Renal cortex interstitium (tissue), 11 donors: ENCODE data around the gene HIVEP3. TPM values are rescaled to one million over a fixed set of nuclear protein-coding genes. Genes with fewer than 3 reads are reported as not detected.

Experiments used
- DNase-seq, 11 donors: peaks; one replicate each; pipeline ENCODE4 v3.0.0-alpha.2; 2013; ENCODE audit warnings: low read depth in 9 of 11, low spot score in 4 of 11; ENCODE audit errors: extremely low read depth in 1 of 11
- polyA plus RNA-seq, 3 donors: library from polyadenylated mRNA; unstranded; fragments of 120-200 nt; gene quantifications; one replicate each; pipeline ENCODE4 v1.2.1, GENCODE V29; 2013; ENCODE audit not compliant: insufficient read length in 3 of 3

HIVEP3 gene
- polyA plus RNA-seq, 3 donors: 3.4 to 4.6 (median 4.1) TPM

- DNase-seq: no peak
Measured at GRCh38 chr1:41626146-41626545, 292.6 kb downstream of the HIVEP3 start.

DNA sequence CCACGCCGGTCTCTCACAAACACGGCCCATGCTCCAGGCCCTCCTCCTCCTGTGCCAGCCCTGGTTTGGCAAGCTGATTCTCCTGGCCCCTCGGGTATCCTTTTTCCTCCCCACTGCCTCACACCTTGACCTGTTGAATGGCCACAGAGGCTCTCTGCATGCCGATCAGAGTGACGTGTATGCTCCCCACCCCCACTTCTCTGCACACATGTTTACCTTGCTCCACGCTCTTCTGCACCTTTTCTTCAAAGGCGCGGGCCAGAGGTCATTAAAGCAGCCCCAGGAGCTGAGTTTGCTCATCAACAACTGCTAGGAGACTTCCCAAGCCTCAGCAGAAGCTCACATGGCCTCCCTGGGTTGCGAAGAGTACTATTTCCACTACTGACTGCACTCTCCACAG lies 295.0 kb downstream of the HIVEP3 start:
- DNase-seq: no peak

- DNase-seq: no peak
Measured at GRCh38 chr1:41622859-41623732, 295.6 kb downstream of the HIVEP3 start.

DNA sequence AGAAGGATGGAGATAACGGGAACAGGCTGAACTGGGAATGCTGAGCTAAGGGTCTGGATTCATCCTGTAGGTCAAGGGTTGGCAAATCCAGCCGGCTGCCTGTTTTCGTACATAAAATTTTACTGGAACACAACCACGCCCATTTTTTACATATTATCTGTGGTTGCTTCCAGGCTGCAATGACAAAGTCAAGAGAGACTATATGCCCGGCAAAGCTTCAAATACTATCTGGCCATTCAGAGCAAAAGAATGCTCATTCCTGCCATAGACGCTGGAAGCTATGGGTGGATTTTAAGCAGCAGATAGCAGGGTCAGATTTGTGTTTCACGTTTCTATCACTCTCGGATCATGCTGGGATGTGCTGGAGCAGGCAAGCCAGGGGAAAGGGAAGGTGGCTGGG lies 296.3 kb downstream of the HIVEP3 start:
- no peak for DNase-seq

DNA sequence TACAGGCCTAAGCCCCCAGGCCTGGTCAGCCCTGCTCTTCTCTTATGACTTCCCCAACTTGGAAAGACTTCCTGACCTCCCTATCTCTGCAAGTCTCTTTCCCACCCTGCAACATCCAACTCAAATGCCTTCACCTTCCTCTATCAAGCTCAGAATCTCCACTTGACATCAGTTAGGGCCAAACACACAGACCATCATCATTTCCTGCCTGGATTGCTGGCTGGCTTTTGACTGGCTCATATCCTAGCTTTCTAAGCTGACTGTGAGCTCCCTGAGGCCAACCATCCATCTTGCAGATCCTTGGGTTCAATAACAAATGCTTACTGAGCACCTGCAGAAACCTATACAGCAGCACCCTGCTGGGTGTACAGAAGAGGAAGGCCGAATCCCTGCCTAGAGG lies 296.9 kb downstream of the HIVEP3 start:
- no peak for DNase-seq

DNA sequence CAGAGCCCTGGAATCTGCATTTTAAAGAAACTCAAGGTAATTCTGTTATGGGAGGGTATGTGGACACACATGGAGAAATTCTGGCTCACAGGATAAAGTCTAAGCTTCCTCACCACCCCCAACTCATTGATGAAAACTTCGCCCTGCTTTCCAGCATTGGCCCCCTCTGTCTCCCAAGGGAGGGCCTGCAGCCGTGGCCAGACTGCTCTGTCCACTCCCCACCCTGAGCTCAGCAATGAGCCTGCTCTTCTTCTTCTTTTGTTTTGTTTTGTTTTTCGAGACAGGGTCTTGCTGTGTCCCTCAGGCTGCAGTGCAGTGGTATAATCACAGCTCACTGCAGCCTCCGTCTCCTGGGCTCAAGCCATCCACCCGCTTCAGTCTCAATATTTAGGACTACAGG lies 297.5 kb downstream of the HIVEP3 start:
- no peak for DNase-seq

DNA sequence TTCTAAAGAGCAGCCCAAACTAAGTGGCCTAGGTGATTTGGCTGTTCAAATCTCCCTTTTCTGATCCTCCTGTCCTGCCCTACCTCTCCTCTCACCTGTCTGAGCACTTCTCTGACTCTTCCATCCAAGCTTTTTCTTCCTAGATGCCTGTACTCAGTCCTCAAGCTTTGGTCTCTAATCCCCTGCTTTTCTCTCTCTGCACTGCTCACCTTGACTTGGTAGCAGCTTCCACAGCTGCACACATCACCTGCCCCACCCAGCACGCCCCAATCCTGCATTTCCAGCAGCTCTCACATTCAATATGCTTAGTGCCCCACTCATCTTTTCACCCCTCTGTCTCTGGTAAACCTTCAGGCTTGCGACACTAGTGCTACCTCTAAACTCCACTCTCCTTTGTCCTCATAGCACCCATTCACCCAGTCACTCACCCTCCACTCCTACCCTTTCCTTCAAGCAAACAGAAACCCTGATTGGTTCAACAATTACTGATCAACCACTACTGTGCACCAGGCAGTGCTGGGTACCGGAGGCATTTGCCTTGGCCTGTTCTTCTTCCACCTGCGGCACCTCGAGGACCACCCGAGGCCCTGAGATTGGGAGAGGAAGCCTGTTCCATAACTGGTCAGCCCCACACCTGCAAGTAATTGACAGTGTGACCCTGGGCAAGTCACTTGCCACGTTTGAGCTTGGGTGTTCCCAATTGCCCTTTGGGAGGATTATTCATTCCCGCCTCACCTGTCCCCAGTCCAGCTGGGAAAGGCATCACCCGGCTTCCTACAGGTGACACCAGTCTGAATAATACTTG lies 298.2 kb downstream of the HIVEP3 start:
- no peak for DNase-seq

- DNase-seq: no peak
Measured at GRCh38 chr1:41619511-41620364, 299.0 kb downstream of the HIVEP3 start.

DNA sequence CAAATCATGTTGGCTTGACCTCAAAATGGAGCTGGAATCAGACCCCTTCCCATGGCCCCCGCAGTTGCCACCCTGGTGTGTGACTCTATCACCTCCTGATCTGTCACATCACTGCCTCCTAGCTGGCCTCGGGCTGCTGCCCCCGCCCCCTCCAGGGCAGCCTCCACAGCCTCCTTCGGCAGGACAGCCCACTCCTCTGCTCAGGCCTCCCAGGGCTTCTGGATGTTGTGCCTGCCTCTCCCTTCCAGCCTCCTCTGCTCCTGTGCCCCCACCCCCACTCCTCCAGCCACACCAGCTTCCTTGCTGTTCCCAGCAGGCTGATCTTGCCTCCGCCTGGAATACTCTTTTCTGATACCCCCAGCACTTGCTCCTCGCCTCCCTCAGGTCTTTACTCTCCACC lies 299.9 kb downstream of the HIVEP3 start:
- no peak for DNase-seq

- DNase-seq: no peak
Measured at GRCh38 chr1:41618066-41618825, 300.5 kb downstream of the HIVEP3 start.

GRCh38 chr1:41617336-41617735 lies 301.4 kb downstream of the HIVEP3 start:
- no peak for DNase-seq

GRCh38 chr1:41616563-41616962 lies 302.2 kb downstream of the HIVEP3 start:
- no peak for DNase-seq

DNA sequence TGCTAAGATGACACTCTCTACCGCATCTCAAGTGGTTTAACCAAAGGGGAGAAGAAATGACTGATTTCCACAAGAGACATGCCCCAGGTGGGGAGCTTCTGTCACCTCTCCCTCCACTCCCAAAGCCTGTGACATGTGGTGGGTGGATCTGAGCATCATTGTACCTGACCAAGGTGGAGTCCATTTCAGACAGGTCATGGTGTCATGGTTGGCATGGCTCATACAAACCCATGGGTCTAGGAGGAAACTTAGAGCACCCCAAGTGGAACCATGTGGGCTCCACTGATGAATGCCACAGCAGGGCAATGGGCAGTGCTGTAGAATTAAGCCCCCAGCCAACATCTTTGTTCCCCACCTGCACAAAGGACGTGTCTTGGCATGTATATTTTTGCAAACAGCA lies 302.7 kb downstream of the HIVEP3 start:
- no peak for DNase-seq

DNA sequence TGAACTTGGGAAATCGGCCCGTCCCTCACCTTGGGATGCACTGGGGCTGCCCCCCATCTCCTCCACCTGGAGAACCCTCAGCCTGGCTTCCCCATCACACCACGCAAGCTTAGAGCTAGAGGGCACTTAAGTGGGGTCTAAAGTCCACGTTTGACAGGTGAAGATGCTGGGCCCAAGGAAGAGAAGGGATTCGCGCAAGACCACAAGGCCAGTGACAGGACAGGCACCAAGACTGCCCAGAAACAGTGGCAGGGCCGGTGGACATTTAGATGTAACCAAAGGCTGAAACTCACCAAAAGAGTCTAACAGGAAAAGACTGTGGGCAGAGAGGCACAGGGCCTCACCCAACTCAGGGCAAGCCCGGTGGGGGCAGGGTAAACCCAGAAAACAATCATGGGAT lies 303.4 kb downstream of the HIVEP3 start:
- DNase-seq: no peak

- DNase-seq: no peak
Measured at GRCh38 chr1:41614818-41615217, 303.9 kb downstream of the HIVEP3 start.

DNA sequence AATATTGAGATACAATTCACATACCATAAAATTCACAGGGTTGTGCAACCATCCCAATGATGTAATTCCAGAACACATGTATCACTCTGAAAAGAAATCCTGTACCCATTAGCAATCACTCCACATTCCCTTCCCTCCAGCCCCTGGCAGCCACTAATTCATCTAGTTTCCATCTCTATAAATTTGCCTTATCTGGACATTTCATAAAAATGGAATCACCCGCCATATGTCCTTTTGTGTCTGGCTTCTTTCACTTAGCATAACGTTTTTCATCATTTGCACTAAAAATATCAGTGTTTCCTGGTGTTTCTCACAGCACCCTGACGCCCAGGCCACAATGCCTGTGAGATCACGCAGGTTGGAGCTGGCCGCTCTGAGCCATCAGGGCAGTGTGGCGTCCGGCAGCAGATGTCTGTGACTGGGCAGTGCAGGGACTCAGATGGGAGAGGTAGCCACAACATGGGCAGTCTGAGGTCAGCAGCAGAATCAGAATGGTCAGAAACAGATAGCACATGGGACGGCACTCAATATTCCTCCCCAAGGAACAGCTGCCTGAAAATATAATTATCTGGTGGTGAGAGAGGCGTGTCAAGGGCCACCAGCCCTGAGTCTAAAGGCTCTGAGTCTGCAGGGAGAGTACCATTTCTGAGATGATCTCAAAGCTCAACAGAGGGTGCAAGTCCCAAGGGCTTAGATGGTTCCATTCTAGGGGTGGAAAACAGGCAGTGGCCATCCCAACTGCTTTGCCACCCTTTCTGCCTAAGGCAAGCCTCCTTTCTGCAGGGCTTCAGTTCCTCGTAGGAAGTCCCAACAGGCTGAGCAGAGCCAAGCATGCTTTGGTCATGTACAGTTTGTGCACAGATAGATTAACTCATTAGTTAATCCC lies 304.8 kb downstream of the HIVEP3 start:
- no peak for DNase-seq

GRCh38 chr1:41612953-41613352 lies 305.8 kb downstream of the HIVEP3 start:
- no peak for DNase-seq

DNA sequence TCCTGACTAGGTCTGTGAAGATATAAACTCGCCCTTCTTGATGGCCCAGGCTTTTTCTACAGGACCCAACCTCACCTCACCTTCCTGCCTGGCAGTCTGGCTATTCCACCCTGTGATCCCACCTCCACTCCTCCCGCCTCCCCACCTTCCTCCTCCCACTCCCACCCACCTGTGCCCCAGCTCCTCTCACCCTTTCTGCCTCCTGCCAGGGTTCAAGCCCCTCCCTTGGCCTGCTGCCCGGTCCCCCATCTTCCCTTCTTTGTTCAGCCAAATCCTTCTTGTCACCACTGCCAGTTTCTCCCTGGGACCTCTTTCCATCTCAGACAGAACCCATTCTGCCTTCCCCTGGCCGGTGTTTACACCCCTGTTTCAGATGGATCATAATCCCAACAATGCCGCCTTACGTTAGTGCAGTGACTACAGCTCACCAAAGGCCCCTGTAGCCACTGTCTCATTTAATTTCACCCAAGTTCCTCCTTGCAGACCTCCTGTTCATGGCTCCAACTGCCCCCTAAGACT lies 306.7 kb downstream of the HIVEP3 start:
- no peak for DNase-seq
